Measurements from ENCODE around the gene LEFTY2. TPM values are rescaled to one million over a fixed set of nuclear protein-coding genes. Genes with fewer than 3 reads are reported as not detected.
"Not testable (repeated sequence)": the region's sequence is repeated elsewhere in the genome, so short reads cannot be mapped to it uniquely, and the experiment has no call there.

The LEFTY2 gene
- polyA plus RNA-seq, 4 donors = 0.75 to 2.4 (median 1.1) TPM

DNA sequence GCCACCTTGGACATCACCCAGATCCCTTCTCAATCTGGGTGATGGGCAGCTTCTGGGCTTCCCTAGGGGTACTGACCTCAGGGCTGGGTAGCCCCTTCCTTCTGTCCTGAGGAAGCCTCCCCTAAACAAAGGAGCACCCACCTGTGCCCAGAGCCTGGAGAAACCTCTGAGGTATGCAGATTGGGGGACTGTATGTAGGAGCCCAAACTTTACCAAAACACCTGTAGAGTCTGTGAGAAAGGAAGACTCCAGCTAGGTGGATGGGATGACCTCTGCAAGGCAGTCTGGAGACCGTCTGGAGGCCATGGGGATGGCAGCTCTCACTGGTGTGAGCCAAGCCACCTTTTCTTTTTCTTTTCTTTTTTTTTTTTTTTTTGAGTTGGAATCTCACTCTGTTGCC lies 13.7 kb upstream of the LEFTY2 start:
- DNase-seq (ENCODE audit: low read depth in 4 of 4, low spot score in 3 of 4) = no peak

DNA sequence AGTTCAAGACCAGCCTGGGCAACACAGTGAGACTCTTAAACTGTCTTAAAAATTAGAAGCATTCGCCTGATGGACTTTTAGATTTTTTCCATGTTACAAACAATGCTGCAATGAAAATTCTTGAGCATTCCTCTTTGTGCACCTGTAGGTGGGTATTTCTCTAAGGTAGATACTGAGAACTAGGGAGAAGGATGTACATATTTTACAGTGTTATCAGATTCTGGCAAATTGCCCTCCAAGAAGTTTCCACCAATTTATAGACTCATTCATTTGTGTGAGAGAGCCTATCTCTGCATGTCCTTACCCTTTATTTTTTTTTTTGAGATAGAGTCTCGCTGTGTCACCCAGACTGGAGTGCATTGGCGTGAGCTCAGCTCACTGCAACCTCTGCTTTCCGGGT lies 12.3 kb upstream of the LEFTY2 start:
- DNase-seq (ENCODE audit: low read depth in 4 of 4, low spot score in 3 of 4) = no peak

DNA sequence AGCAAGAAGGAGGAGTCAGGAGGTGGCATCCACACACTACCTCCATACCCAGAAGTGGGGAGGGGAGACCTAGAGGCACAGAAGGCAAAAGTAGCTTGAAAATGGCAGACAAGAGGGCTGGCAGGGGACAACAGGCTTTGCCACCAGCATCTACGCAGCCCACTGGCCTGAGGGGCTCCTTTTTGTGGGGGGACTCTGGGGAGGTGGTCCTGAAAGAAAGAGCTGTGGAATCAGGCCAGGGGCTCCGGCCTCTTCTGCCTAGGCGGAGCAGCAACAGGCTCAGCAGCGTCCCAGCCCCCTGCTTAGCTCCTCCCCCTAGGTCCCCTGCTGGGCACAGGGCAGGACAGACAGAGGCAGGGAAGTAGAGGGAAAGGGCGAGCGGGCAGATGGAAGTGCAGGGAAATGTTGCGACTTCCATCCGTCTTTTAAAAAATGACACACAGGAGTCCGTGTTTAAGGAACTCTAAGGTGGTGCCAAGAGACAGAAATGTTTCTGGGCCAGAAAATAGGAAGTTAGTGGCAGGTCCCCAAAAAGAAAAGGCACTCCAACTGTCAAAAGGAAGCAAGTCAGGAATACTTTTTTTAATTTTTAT lies 10.0 kb upstream of the LEFTY2 start:
- no peak for DNase-seq (ENCODE audit: low read depth in 4 of 4, low spot score in 3 of 4)

DNA sequence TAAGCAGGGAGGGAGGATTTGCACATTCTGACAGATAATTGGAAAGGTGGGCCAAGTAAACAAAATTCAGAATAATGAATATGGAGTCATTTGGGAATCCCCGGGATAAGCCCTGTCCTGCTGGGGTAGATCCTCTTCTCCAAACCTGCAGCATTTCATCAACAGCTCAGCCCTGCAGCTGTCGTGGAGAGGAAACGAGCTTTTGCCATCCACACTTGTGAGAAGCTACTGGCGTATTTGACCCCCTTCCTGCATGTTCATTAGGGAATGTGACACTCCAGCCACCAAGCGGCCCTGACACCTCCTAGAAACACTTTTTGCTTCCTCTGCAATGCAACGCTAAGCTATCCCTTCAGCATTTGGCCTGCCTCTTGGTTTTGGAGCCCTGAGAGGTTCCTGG lies 8.0 kb upstream of the LEFTY2 start:
- no peak for DNase-seq (ENCODE audit: low read depth in 4 of 4, low spot score in 3 of 4)

DNA sequence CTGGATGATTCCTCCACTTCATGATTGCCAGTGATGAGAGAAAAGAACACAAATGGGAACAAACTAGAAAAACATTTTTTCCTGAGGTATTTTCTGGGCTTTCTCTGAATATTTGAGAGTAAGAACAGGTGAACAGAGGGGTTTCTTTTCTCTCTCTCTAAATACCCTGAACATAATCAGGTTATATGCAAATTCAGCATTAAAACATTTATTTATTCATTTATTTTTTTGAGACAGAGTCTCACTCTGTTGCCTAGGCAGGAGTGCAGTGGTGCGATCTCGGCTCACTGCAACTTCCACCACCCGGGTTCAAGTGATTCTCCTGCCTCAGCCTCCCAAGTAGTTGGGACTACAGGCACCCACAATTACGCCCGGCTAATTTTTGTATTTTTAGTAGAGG lies 5.8 kb upstream of the LEFTY2 start:
- no peak for DNase-seq (ENCODE audit: low read depth in 4 of 4, low spot score in 3 of 4)

DNA sequence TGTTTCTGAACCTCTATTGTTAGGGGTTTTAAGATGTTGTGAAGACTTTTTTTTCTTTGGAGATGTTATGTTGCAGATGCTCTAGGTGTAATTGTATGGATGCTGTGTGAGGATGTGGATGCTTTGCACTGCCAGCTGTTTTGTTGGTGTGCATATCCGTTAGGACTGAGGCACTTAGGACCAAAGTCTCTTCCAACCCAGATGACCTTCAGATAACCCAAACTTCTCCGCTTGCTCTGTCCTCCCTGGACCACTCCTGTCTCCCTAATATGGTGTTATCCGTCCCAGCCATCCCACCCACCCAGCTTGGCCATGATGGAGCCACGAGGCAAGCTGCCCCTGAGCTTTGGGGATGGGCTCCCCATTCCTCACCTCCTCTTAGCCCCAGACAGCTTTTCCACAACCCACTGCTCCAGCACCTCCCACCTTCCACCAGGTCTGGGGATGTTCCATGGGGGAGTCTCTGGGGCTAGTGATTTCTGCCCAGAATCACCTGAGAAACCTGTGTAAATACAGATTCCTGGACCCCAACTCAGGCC lies 5.1 kb upstream of the LEFTY2 start:
- no peak for DNase-seq (ENCODE audit: low read depth in 4 of 4, low spot score in 3 of 4)

GRCh38 chr1:225945564-225945963 lies 4.5 kb upstream of the LEFTY2 start:
- DNase-seq (ENCODE audit: low read depth in 4 of 4, low spot score in 3 of 4) = no peak

- DNase-seq (ENCODE audit: low read depth in 4 of 4, low spot score in 3 of 4) = no peak
These were observed 3.9 kb upstream of the LEFTY2 start for GRCh38 chr1:225944951-225945350.

DNA sequence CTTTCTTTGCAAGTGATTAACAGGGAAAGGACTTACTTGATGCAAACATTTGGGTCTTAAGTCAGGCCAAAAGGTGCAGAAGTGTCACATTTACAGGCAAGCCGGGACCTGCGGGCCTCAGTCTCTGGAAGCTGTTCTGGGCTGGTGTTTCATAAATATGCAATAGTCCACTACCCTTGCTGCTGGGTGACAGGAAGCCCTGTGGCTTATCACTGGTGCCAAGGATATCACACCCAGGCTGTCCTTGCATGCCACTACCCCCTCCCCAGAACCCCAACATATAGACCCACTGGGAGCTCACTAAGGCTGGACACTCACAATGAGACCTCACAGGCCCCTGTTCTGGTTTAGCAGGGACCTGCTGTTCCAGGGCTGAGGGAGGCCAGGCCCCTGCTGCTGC lies 3.4 kb upstream of the LEFTY2 start:
- DNase-seq (ENCODE audit: low read depth in 4 of 4, low spot score in 3 of 4) = no peak

DNA sequence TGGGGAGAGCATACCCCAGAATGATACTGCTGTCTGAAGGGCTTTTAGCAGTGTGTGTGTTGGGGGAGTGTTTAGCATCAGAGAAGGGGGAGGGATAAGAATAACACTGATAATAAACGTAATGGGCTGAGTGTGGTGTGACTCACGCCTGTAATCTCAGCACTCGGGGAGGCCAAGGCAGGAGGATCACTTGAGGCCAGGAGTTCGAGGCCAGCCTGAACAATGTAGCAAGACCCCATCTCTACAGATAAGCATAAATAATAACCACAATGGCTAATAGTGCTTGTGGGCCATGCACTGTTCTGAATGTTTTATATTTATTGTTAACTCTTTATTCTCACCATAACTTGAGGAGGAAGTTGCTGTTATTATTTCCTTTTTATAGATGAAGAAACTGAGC lies 2.6 kb upstream of the LEFTY2 start:
- no peak for DNase-seq (ENCODE audit: low read depth in 4 of 4, low spot score in 3 of 4)

DNA sequence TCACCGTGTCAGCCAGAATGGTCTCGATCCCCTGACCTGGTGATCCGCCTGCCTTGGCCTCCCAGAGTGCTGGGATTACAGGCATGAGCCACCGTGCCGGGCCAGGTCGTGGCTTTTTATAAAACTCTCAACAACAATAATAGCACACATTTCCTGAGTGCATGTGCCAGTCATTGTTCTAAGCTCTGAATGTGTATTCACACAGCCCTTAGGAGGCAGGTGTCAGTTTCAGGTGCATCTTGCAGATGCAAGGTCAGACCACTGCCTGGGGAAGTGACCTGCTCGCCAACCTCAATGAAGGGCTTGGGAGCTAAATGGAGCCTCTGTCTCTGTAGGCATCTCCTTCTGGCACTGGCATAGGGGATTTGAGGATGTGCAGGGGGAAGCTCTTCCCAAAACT lies 1.6 kb upstream of the LEFTY2 start:
- DNase-seq (ENCODE audit: low read depth in 4 of 4, low spot score in 3 of 4) = no peak

- no peak for DNase-seq (ENCODE audit: low read depth in 4 of 4, low spot score in 3 of 4)
These were observed 862 bp upstream of the LEFTY2 start for GRCh38 chr1:225941942-225942222.

DNA sequence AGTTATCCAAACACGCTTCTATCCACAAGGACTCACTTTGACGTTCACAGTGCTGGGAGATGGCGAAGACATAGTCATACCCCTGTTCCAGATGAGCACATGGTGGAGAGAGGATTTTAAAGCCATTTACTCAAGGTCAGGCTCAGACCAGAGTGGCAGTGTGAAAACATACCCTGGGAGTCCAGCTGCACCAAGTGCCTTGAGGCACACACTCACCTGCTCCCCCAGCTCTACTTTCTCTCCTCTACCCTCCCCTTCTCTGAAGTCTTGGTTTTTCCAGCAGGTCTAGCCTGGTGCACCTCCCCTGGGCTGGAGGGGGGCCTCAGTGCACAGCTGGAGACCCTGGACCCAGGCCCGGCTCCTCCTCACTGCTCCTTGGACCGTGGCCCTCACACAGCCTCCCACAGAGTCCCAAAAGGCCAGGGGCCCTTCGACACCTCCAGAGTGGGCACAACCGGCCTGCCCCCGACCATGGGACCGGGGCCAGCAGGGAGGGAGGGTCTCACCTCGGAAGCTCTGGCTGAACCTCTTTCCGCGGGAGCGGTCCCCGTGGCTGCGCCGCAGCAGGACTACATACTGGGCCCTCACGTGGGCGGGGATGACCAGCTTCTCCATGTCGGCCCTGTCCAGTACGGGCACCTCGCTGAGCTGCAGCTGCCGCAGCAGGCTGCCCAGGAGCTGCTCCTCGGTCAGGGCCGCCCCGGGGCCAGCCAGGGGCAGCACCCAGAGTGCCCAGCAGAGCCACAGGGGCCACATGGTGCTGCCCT lies 452 bp downstream of the LEFTY2 start:
- no peak for DNase-seq (ENCODE audit: low read depth in 4 of 4, low spot score in 3 of 4)

DNA sequence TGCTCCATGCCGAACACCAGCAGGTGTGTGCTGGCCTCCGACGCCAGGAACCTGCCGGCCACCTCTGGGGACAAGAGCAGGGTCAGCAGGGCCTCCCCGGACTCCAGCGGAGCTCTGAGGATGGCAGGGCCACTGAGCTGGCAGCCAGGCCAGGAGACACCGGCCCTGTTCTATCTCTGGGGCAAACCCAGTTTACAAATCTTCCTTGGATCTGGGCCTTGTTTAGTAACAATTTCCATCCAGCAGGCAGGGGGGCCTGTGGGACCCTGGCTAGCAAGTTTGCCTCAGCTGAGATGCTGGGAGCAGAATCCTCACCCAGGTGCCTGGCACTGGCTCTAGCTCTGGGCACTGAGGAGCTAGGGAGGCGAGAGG lies 1.1 kb downstream of the LEFTY2 start:
- not testable (repeated sequence) for DNase-seq (ENCODE audit: low read depth in 4 of 4, low spot score in 3 of 4)

DNA sequence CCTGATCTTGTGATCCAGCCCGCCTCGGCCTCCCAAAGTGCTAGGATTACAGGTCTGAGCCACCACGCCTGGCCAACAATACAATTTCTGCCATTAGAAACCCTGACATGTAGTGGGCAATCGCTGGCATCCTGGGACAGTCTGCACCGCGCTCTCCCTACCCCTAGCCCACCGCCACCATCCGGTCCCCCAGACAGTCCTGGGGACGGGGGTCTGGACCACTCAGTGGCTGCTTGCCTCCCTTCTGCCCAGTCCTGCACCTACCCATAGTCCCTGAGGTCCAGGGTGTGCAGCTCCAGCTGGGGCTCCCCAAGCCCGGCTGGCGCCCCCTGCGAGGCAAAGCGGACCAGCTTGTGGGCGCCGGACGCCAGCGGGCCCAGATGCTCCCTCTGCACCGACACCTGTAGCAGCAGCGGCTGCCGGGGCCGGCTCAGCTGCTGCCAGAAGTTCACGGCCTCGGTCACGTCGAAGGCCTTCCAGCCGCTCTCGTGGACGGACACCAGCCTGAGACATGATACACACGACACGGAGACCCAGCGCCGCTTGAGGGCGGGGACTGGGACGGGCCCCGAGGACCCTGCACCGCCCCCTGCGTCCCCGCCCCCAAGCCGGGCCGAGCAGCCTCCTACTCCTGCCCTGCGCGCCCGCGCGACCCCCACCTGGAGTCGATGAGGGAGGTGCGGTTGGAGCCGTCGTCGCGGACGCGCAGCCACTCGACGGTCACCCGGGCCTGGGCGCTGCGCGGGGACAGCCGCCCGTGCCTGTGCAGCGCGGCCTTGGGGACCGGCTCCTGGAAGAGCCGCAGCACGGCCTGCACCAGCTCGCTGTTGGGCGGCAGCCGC lies 1.7 kb downstream of the LEFTY2 start:
- DNase-seq (ENCODE audit: low read depth in 4 of 4, low spot score in 3 of 4) = not testable (repeated sequence)

GRCh38 chr1:225937048-225937968 lies 3.7 kb downstream of the LEFTY2 start:
- no peak for DNase-seq (ENCODE audit: low read depth in 4 of 4, low spot score in 3 of 4)

DNA sequence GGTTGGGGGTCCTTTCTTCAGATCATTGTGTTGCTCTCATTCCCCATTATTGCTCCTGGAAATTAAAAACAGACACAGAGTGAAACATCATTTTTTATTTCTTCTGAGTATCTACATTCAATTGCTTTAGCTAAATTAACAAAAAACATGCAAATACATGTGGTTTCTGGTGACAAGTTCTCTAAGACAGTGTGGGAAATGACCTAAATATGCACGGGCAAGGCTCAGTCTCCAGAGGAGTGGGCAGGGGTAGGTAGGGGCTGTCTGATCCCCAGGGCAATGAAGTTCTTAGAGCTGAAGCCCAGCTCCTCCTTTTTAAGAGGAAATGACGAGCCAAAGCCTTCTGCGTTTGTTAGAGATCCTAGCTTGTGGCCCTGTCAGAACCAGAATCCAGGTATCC lies 4.5 kb downstream of the LEFTY2 start:
- no peak for DNase-seq (ENCODE audit: low read depth in 4 of 4, low spot score in 3 of 4)

DNA sequence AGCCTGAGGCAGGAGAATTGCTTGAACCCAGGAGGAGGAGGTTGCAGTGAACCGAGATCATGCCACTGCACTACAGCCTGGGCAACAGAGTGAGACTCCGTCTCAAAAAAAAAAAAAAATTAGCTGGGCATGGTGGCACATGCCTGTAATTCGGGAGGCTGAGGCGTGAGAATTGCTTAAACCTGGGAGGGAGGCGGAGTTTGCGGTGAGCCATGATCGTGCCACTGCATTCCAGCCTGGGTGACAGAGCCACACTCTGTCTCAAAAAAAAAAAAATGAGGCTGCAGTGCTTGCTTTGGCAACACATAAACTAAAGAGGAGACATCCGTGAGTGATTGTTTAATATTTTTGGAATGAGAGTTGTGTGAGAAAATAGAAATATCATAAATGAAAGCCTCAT lies 4.9 kb downstream of the LEFTY2 start:
- not testable (repeated sequence) for DNase-seq (ENCODE audit: low read depth in 4 of 4, low spot score in 3 of 4)

- DNase-seq (ENCODE audit: low read depth in 4 of 4, low spot score in 3 of 4) = no peak
These were observed 6.3 kb downstream of the LEFTY2 start for GRCh38 chr1:225934711-225935110.

- no peak for DNase-seq (ENCODE audit: low read depth in 4 of 4, low spot score in 3 of 4)
These were observed 7.9 kb downstream of the LEFTY2 start for GRCh38 chr1:225933072-225933471.
